HepG2 (cell line): ENCODE measurements around the gene DLG4. TPM values are rescaled to one million over a fixed set of nuclear protein-coding genes. Genes with fewer than 3 reads are reported as not detected.

Source experiments
- AFF4 ChIP-seq: sonication (generic); formaldehyde crosslinking; IDR thresholded peaks from 2 replicates; pipeline ENCODE4 v1.4.0; 2020; ENCODE audit warnings: missing genetic modification reagents
- HOXA5 ChIP-seq: sonication (generic); formaldehyde crosslinking; IDR thresholded peaks from 2 replicates; pipeline ENCODE4 v1.4.0; 2020; ENCODE audit warnings: missing genetic modification reagents
- KDM2A ChIP-seq: sonication (generic); formaldehyde crosslinking; IDR thresholded peaks from 2 replicates; pipeline ENCODE4 v1.4.0; 2020; ENCODE audit warnings: low read depth, missing genetic modification reagents, borderline replicate concordance
- KDM5A ChIP-seq: fragments of 200-600 bp; sonication (generic); IDR thresholded peaks from 2 replicates; pipeline ENCODE4 v1.7.0; 2018; ENCODE audit warnings: antibody characterized with exemption, mild to moderate bottlenecking, low read length, borderline replicate concordance
- MEIS1 ChIP-seq: sonication (generic); formaldehyde crosslinking; IDR thresholded peaks from 2 replicates; pipeline ENCODE4 v1.9.0; 2021; ENCODE audit warnings: mild to moderate bottlenecking, missing genetic modification reagents, moderate library complexity, borderline replicate concordance
- SATB2 ChIP-seq: sonication (generic); formaldehyde crosslinking; IDR thresholded peaks from 2 replicates; pipeline ENCODE4 v1.5.0; 2020; ENCODE audit warnings: missing genetic modification reagents
- ZNF772 ChIP-seq: sonication (generic); formaldehyde crosslinking; IDR thresholded peaks from 2 replicates; pipeline ENCODE4 v1.5.0; 2020; ENCODE audit warnings: mild to moderate bottlenecking, missing genetic modification reagents
- polyA plus RNA-seq, 8 experiments: library from polyadenylated mRNA; depleted of rRNA in 3 of 8; stranded (reverse) in 7 of 8; unstranded in 1 of 8; fragments of >200 nt; fragmentation: Illumina TruSeq in 4 of 8; extraction: Trizol in 4 of 8; gene quantifications; 2 replicates each; pipeline versions ENCODE4 v1.2.1 to v1.2.3, GENCODE V29; 2011 to 2016; ENCODE audit warnings: low read depth in 4 of 8, missing spikeins in 1 of 8, mixed read lengths in 1 of 8; ENCODE audit not compliant: insufficient read depth in 1 of 8
- total RNA-seq, 5 experiments: library from RNA; depleted of rRNA; stranded (reverse); fragments of >200 nt; fragmentation: Illumina TruSeq; extraction: Trizol; gene quantifications; 2 replicates each; pipeline ENCODE4 v1.2.3, GENCODE V29; 2016; ENCODE audit warnings: low read depth in 1 of 5

DLG4 gene
- total and polyA plus RNA-seq, 2 of the 13 experiments (the other 11 are each of a cell fraction or from before 2014, with no cell fraction given), result 0.71 to 4.3 TPM

GRCh38 chr17:7214300-7215135 is 5.1 kb downstream of the DLG4 start (continued):
- no peak for TF ChIP-seq AFF4 (CRISPR knock-in tag)
- TF ChIP-seq ZNF772 (CRISPR knock-in tag), result 0 out of 2 replicates have a peak, but pooled peaks have one; percentile 54
- peak; percentile 80; the same call in 1 of the 2 replicates for TF ChIP-seq MEIS1 (CRISPR knock-in tag)
- TF ChIP-seq KDM5A, result peak; percentile 37; the same call in 1 of the 2 replicates
- TF ChIP-seq KDM2A (CRISPR knock-in tag), result peak; percentile 25; the same call in 1 of the 2 replicates
- peak; percentile 48; the same call in 1 of the 2 replicates for TF ChIP-seq HOXA5 (CRISPR knock-in tag)
- TF ChIP-seq SATB2 (CRISPR knock-in tag), result no peak
